GM19193 (cell line): ENCODE results near the gene LRTM2.

ENCODE experiments used
- POLR2A ChIP-seq: IDR thresholded peaks from 4 replicates; pipeline ENCODE4 v1.6.1; 2011; ENCODE audit not compliant: insufficient read depth, insufficient read length; ENCODE audit errors: extremely low read depth

Gene LRTM2

DNA sequence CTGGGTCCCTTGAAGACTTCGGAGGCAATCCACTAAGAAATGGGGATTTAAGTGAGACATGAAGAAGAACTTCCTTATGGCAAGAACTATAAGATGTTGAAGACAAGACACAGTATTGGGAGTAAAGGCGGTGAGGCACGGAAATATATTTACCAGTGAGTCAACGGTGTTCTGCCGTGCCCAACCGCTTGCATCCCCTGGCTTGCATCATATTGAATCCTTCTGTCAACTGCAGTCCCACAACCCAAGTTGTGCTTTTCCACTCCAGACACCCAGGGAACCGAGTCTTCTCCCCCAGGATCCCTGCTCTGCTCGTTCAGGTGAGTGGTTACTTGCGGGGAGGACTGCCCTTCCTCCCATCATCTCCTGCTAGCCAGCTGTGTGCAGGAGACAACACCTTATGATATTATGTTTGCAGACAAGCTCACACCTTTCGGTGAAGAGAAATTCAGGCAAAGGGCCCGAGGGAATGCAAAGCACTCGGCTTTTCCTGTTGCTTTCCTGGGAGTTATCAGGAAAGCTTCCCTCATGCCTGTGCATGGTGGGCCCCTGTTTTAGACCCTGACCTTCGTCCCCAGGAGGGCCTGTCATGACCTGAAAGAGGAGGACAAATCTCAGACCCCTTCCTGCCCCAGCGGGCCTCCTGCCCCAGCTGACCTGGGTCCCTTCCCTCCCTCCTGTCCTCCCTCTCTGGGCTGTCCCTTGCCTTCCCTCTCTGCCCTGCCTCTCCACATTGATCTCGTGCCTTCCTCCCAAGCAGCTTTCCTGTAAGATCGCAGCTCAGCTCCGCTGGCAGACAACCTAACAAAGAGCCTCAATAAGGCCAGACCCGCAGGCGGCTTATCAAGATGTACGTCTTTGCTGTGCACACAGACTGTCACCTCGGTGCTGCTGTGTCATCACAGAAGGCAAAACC, 4.3 kb upstream of the LRTM2 start:
- no peak for TF ChIP-seq POLR2A

GRCh38 chr12:1816730-1817348, 3.5 kb upstream of the LRTM2 start:
- no peak for TF ChIP-seq POLR2A

DNA sequence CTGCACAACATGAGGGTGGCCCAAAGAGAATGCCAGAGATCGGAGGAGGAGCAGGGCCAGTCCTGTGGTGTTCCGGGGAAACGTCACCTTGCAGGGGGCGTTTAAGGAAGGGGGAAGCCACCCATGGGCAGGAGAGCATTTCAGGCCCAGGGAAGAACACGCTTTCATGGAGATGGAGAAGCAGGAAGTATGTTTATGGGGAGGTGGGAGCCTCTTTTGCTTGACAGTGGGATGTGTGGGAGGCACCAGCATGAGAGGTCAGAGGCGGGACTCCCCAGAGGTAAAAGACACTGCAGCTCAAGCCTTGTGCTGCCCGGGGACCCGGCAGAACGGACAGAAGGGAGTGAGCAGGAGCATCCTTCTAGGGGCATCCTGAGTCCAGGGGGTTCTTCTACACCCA, 1.3 kb upstream of the LRTM2 start:
- no peak for TF ChIP-seq POLR2A

GRCh38 chr12:1819571-1819970, 794 bp upstream of the LRTM2 start:
- TF ChIP-seq POLR2A, result no peak

GRCh38 chr12:1820896-1821291, 529 bp downstream of the LRTM2 start:
- TF ChIP-seq POLR2A, result no peak

DNA sequence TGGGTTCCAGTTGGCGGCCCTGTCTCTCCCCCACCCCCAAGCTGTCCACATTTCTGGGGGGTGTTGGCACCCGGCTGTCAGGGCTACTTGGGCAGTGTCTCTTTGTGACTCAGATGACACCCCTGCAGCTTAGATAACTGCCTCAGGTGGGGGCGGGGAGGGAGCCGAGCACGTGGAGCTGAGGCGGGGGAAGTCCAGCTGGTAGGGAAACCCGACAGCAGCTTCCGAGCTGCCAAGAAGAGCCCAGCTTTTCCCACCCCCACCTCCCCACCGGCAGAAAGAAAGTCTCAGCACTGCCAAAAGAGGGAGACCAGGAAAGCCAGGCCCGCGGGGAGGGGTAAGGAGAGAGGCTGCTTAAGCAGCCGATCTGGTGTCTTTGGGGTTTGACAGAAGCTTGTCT, 1.4 kb downstream of the LRTM2 start:
- TF ChIP-seq POLR2A, result no peak

DNA sequence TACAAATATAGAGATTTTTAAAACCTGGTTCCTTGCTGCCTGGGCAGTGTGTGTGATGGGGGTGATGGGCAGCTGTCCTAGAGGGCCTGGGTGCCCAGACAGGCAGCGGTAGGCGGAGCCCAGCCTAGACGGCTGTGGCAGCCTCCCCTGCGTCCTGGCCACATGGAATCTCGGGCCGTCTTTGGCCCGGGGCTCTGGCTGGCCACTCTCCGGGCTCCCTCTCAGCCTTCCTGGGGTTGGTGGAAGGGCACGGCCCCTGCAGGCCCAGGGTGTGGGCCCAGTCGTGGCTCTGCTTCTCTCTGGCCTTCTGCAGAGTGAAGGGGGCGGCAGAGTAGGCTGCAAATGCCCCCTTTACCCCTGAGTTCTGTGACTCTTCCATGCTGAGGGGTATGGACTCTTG, 2.3 kb downstream of the LRTM2 start:
- no peak for TF ChIP-seq POLR2A

GRCh38 chr12:1823237-1823636, 2.9 kb downstream of the LRTM2 start:
- no peak for TF ChIP-seq POLR2A

DNA sequence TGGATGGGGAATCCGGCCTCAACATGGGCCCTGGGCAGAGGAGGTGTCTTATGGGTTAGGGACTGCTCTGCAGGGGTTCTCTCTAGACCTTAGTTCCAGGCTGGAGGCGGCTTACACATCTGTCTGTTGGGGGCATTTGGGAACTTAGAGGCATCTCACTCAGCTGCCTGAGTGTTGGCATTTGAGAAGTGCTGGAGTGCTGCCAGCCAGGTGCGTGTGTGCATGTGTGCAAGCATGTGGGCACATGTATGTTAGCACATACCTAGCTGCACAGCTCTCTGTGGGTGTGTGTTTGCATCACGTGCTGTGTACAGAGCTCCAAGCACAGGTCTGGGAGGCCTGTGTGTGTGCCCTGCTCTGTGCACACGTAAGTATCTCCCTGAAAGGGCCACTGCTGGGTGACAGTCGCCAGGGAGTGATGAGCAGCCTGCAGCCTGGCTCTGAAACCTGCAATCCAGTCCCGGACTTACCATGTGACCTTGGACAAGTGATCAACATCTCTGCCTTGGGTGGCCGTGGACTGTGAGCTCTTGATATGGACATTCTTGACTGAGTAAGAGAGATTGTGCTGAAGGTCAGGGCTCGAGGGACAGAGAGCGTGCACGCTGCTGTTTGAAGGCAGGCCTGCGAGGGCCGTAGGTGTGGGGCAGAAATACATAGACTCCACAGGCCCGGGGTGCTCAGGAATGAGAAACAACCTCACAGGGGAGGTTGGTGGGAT, 5.2 kb downstream of the LRTM2 start:
- TF ChIP-seq POLR2A, result no peak

- no peak for TF ChIP-seq POLR2A
These were observed 6.0 kb downstream of the LRTM2 start for GRCh38 chr12:1826401-1826800.

DNA sequence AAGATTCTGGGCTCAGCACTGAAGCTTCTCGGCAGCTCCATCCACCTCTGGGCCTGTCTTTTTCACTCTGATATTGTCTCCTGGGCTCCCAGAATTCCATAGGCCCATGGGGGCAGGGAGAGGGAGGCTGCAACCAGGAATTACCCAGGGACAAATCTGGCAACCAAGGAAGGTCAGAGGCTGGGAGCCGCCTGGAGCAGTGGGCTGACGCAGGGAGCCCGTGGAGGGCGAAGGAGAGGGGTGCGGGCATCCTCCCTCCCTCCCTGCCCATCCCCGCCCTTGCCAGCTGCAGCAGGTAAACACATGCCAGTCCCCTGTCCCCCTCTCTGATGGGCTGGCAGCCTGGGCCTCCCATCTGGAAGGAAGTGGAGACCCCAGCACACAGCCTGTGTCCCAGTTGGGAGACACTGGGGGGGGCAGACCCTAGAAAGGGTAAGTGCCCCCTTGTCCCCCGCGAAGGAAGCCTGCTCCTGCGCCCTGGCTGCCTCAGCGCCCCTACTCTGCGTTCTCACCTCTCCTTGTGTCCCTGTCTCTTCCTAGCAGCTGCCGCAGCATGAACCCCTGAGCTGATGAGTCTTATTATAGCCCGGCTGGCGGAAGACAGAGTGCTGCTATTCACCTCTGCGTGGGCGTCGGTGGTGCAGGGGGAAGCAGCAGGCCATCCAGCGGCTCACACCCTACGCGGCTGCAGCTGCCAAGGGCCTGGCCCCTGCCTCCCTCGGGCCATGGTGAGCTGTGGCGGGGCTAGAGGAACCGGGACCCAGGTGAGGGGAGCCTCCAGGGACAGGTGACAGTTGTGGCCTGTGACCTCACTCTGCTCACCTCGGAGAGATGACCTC, 6.7 kb downstream of the LRTM2 start:
- no peak for TF ChIP-seq POLR2A

DNA sequence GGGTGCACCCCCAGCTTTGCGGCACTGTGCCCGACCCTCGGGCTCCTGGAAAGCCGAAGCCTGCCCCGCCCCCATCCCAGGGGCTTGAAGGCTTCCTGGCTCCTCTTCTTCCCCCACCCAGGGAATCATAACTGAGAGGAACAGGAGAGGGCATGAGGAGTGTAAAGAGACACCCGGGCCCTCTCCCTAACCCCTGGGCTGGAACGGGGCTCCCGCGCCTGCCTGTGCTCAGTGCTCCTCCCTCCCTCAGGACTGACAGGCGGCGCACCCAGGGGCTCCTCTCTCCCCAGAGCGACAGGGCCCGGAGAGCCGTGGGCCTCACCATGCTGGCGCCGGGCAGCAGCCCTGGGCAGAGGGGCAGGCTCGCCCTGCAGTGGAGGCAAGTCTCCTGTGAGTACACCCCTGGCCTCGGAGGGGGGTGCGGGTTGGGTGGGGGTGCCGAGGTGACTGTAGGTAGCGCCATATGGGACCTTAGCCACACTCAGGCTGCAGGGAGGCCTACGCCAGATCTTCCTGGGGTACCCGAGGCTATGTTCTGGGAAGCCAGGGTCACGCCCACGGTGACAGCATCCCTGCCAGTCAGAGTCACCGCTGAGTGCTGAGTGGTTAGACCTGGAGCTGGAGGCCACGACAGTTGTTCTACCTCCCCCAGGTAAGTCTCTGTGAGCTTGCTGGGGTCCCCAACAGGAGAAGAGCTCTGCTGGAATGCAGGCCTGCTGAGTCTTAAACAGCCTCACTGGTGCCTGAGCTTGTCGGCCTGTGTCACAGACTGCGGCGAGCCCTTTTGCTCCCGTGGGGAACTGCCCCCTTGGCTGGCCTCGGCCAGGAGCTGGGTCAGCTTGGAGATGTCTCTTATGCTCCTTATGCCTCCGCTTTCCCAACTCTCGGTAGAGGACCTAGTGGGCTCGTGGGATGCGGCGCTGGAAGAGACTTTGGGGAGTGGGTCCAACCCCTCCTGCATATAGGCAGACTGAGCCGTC, 7.8 kb downstream of the LRTM2 start:
- no peak for TF ChIP-seq POLR2A

- TF ChIP-seq POLR2A, result no peak
These were observed 8.5 kb downstream of the LRTM2 start for GRCh38 chr12:1828856-1829255.

DNA sequence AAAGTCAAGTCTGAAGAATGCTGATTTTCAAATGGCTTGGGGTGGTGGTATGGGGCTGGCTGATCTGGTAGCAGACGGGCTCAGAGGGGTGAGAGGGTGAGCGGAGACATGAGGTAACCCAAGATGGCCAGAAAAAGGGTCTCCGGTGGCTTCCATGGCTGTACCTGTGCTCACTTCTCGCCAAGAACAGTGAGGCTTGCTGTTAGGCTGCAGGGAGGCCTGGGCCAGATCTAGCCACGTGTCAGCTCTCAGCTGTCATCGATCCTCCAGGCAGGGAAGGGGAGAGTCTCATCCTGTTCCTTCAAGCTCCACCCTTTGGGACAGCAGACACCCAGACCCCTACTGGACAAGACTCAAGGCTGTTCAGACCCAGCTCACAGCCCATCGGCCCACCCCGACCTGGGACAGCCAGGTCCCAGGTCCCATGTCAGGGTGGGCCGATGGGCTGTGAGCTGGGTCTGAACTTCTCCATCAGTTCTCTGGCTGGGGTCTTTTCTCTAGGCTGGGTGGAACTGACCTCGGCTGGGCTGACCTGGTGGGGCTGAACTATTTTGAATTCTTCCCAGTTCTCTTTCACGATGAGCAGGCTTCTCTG, 9.0 kb downstream of the LRTM2 start:
- no peak for TF ChIP-seq POLR2A

- no peak for TF ChIP-seq POLR2A
These were observed 10.1 kb downstream of the LRTM2 start for GRCh38 chr12:1830401-1830845.
